Small intestine (tissue), 7 donors: ENCODE results near the gene LRRC75B. TPM values are rescaled to one million over a fixed set of nuclear protein-coding genes. Genes with fewer than 3 reads are reported as not detected.
"Not testable (repeated sequence)": the region's sequence is repeated elsewhere in the genome, so short reads cannot be mapped to it uniquely, and the experiment has no call there.

ENCODE experiments used
- DNase-seq, 2 donors: peaks; one replicate each; pipeline versions ENCODE4 v3.0.0 to v3.0.0-alpha.2; 2013
- FAIRE-seq: peaks from 2 replicates; lab custom pipeline; 2012; peaks lifted over from hg19 to GRCh38; lab: Jason Lieb, UNC
- H3K27ac ChIP-seq, 3 donors: one replicate each; pipeline ENCODE4 v1.5.1; 2013; ENCODE audit warnings: low read length in 2 of 3, mild to moderate bottlenecking in 2 of 3, control low read depth in 1 of 3, inconsistent platforms in 1 of 3, low read depth in 1 of 3, moderate library complexity in 1 of 3
- H3K27me3 ChIP-seq, 3 donors: one replicate each; pipeline ENCODE4 v1.6.1; 2013; ENCODE audit warnings: low read length in 3 of 3, inconsistent platforms in 1 of 3; ENCODE audit not compliant: control insufficient read depth in 3 of 3, insufficient read depth in 3 of 3
- H3K36me3 ChIP-seq, 3 donors: one replicate each; pipeline ENCODE4 v1.6.1; 2013; ENCODE audit warnings: low read length in 3 of 3, inconsistent platforms in 1 of 3, low read depth in 1 of 3, mild to moderate bottlenecking in 1 of 3, moderate library complexity in 1 of 3; ENCODE audit not compliant: control insufficient read depth in 3 of 3, insufficient read depth in 2 of 3
- H3K4me1 ChIP-seq, 3 donors: one replicate each; pipeline ENCODE4 v1.6.1; 2013; ENCODE audit warnings: low read length in 2 of 3, inconsistent platforms in 1 of 3, low read depth in 1 of 3, mild to moderate bottlenecking in 1 of 3, moderate library complexity in 1 of 3; ENCODE audit not compliant: control insufficient read depth in 3 of 3, insufficient read depth in 2 of 3
- H3K4me3 ChIP-seq, 3 donors: one replicate each; pipeline ENCODE4 v1.5.1; 2013; ENCODE audit warnings: low read length in 3 of 3, control low read depth in 1 of 3, inconsistent platforms in 1 of 3, low read depth in 1 of 3, mild to moderate bottlenecking in 1 of 3, moderate library complexity in 1 of 3
- H3K9me3 ChIP-seq, 2 donors: one replicate each; pipeline ENCODE4 v1.6.1; 2013; ENCODE audit warnings: low read depth in 1 of 2, low read length in 1 of 2; ENCODE audit not compliant: control insufficient read depth in 2 of 2, insufficient read depth in 1 of 2
- WGBS, 3 donors: extraction: QIAGEN DNeasy Blood & Tissue Kit; methylation state at CpG; one replicate each; pipeline ENCODE4 v1.1.7; 2013; 5-methylcytosine and 5-hydroxymethylcytosine counted together
- polyA plus RNA-seq, 4 donors: library from polyadenylated mRNA; stranded (reverse) in 3 of 4; unstranded in 1 of 4; fragments of 200-250 nt in 3 of 4; fragments of 120-200 nt in 1 of 4; gene quantifications; one replicate each; pipeline versions ENCODE4 v1.2.1 to v1.2.3, GENCODE V29; 2013
- donor health status: healthy with polysubstance abuse.
- donor health status: control.
- donor health status: control.
- donor health status: Bipolar disorder and iron deficiency.
- donor health status: healthy.

Gene LRRC75B
- polyA plus RNA-seq, 4 donors, result 15.5 to 123 (median 76.5) TPM

- 74 to 87% (median 77%) methylated on average over 3 of the region's 3 CpGs for whole genome bisulfite sequencing, 3 donors
Observed at GRCh38 chr22:24599958-24600715, 7.3 kb upstream of the LRRC75B start.

GRCh38 chr22:24599514-24599913, 6.6 kb upstream of the LRRC75B start:
- Histone ChIP-seq H3K27me3 (no peaks in the 10 kb centered on the region), H3K27ac (no peak overlapping the region), H3K4me3 (no peak overlapping the region), H3K4me1 (peaks cover 4 to 29% (median 10%) of the 10 kb centered on the region in 3 donors), H3K36me3 (no peaks in the 10 kb centered on the region), H3K9me3 (no peaks in the 10 kb centered on the region)
- FAIRE-seq, result no peak
- WGBS, 3 donors, result 82 to 87% (median 85%) methylated on average over 6 to 8 of the region's 8 CpGs
- DNase-seq, result no peak

More at GRCh38 chr22:24599958-24600715, 7.3 kb upstream of the LRRC75B start:
- H3K9me3 ChIP-seq, DNase-seq, FAIRE-seq, H3K27ac ChIP-seq, H3K4me3 ChIP-seq, H3K36me3 ChIP-seq, H3K27me3 ChIP-seq: not testable (repeated sequence)
- peaks cover 4 to 27% (median 10%) of the 10 kb centered on the region in 3 donors for H3K4me1 ChIP-seq

- not testable (repeated sequence) for H3K9me3 ChIP-seq, H3K27ac ChIP-seq, DNase-seq, H3K36me3 ChIP-seq, H3K4me3 ChIP-seq, H3K27me3 ChIP-seq, FAIRE-seq
- H3K4me1 ChIP-seq, result peaks cover 8 to 36% (median 10%) of the 10 kb centered on the region in 3 donors
- 82 to 90% (median 89%) methylated on average over 9 of the region's 9 CpGs for WGBS, 3 donors
Observed at GRCh38 chr22:24597076-24597475, 4.2 kb upstream of the LRRC75B start.

GRCh38 chr22:24595863-24596262, 3.0 kb upstream of the LRRC75B start:
- FAIRE-seq, result no peak
- Histone ChIP-seq H3K9me3 (no peaks in the 10 kb centered on the region), H3K36me3 (peaks cover 0 to 7% (median 0%) of the 10 kb centered on the region in 3 donors), H3K4me1 (peaks cover 4 to 28% (median 7%) of the 10 kb centered on the region in 3 donors), H3K4me3 (no peak overlapping the region), H3K27ac (no peak overlapping the region), H3K27me3 (no peaks in the 10 kb centered on the region)
- 92 to 99% (median 94%) methylated on average over 4 of the region's 4 CpGs for WGBS, 3 donors
- DNase-seq, result no peak

GRCh38 chr22:24595228-24595627, 2.4 kb upstream of the LRRC75B start:
- peaks cover 0 to 7% (median 0%) of the 10 kb centered on the region in 3 donors for H3K36me3 ChIP-seq
- peaks cover 3 to 28% (median 4%) of the 10 kb centered on the region in 3 donors for H3K4me1 ChIP-seq
- no peak overlapping the region for H3K27ac ChIP-seq
- WGBS, 3 donors, result 85 to 93% (median 92%) methylated on average over 6 of the region's 6 CpGs
- FAIRE-seq, result no peak
- H3K9me3 ChIP-seq, result no peaks in the 10 kb centered on the region
- H3K27me3 ChIP-seq, result no peaks in the 10 kb centered on the region
- no peak overlapping the region for H3K4me3 ChIP-seq
- DNase-seq, result no peak

- no peak for DNase-seq
- Histone ChIP-seq H3K4me1 (peaks cover 3 to 24% (median 4%) of the 10 kb centered on the region in 3 donors), H3K27me3 (no peaks in the 10 kb centered on the region), H3K9me3 (no peaks in the 10 kb centered on the region), H3K4me3 (no peak overlapping the region), H3K27ac (peak overlapping the region in 1 of 3 donors; percentile 95), H3K36me3 (peaks cover 0 to 10% (median 0%) of the 10 kb centered on the region in 3 donors)
- FAIRE-seq, result no peak
- WGBS, 3 donors, result 36 to 68% (median 56%) methylated on average over 7 of the region's 7 CpGs
Observed at GRCh38 chr22:24594569-24595120, 1.8 kb upstream of the LRRC75B start.

- FAIRE-seq, result no peak
- Histone ChIP-seq H3K9me3 (no peaks in the 10 kb centered on the region), H3K36me3 (peaks cover 0 to 16% (median 0%) of the 10 kb centered on the region in 3 donors), H3K27me3 (no peaks in the 10 kb centered on the region), H3K4me3 (no peak overlapping the region), H3K4me1 (peaks cover 0 to 24% (median 4%) of the 10 kb centered on the region in 3 donors), H3K27ac (peak overlapping the region in 2 of 3 donors; percentile 48 to 95)
- whole genome bisulfite sequencing, 3 donors, result 34 to 58% (median 36%) methylated on average over 16 of the region's 16 CpGs
- DNase-seq, result peak; percentile 61 to 66
Observed at GRCh38 chr22:24593836-24594568, 1.1 kb upstream of the LRRC75B start.

- H3K27me3 ChIP-seq, FAIRE-seq, H3K4me3 ChIP-seq, DNase-seq, H3K9me3 ChIP-seq: not testable (repeated sequence)
- Histone ChIP-seq H3K4me1 (peaks cover 0 to 24% (median 4%) of the 10 kb centered on the region in 3 donors), H3K36me3 (peaks cover 0 to 21% (median 0%) of the 10 kb centered on the region in 3 donors), H3K27ac (peak overlapping the region; percentile 75 to 95 (median 85))
- WGBS, 3 donors, result 63 to 78% (median 71%) methylated on average over 10 of the region's 10 CpGs
Observed at GRCh38 chr22:24593559-24593835, 624 bp upstream of the LRRC75B start.
